Measurements from ENCODE around the gene MKRN1.

- TF ChIP-seq CTCF (IDR thresholded peaks at IDR 0.05; ENCODE audit: poor library complexity): no peak
- no peak for TF ChIP-seq EZH2phosphoT487 (IDR thresholded peaks at IDR 0.05; ENCODE audit: low read depth, severe bottlenecking, unreplicated experiment)
- no peak for TF ChIP-seq EZH2 (IDR thresholded peaks at IDR 0.05; ENCODE audit: borderline replicate concordance)
Measured at GRCh38 chr7:140463111-140463510, 16.2 kb downstream of the MKRN1 start.
